Ovary (tissue), 3 donors: ENCODE data around the gene LDHA.

ENCODE experiments used
- EP300 ChIP-seq: sonication (generic); formaldehyde crosslinking; IDR thresholded peaks from one replicate; pipeline ENCODE4 v1.6.1; 2017; ENCODE audit warnings: antibody characterized with exemption
- TF ChIP-seq, protein P1 (sequence below), 3 donors: fragments of 450-650 bp in 2 of 3; fragments of 200-600 bp in 1 of 3; IDR thresholded peaks; one replicate each; pipeline versions ENCODE4 v1.5.1 to v1.8.0; 2016 to 2022; ENCODE audit warnings: antibody characterized with exemption in 3 of 3, mild to moderate bottlenecking in 1 of 3
- donor health status: DM: no; HTN: no; CAD: no.

DNA sequence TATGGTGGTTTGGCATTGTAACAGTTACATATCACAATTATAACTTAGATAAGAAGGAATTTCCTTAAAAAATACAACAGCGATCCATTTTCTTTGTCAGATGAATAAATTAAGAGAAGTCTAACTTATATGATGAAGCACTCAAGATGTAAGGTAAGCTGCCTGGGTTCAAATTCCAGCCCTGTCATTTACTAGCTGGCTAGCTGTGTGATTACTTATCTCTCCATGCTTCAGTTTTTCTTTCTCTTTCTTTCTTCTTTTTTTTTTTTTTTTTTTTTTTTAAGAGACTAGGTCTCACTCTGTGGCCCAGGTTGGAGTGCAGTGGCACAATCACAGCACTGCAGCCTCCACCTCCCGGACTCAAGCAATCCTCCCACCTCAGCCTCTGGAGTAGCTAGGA lies 22.2 kb upstream of the LDHA start:
- TF ChIP-seq EP300, result no peak
- TF ChIP-seq, protein P1, sequence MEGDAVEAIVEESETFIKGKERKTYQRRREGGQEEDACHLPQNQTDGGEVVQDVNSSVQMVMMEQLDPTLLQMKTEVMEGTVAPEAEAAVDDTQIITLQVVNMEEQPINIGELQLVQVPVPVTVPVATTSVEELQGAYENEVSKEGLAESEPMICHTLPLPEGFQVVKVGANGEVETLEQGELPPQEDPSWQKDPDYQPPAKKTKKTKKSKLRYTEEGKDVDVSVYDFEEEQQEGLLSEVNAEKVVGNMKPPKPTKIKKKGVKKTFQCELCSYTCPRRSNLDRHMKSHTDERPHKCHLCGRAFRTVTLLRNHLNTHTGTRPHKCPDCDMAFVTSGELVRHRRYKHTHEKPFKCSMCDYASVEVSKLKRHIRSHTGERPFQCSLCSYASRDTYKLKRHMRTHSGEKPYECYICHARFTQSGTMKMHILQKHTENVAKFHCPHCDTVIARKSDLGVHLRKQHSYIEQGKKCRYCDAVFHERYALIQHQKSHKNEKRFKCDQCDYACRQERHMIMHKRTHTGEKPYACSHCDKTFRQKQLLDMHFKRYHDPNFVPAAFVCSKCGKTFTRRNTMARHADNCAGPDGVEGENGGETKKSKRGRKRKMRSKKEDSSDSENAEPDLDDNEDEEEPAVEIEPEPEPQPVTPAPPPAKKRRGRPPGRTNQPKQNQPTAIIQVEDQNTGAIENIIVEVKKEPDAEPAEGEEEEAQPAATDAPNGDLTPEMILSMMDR (IDR thresholded peaks at IDR 0.05), result no peak
